ENCODE results near the gene POLR2E. TPM values are rescaled to one million over a fixed set of nuclear protein-coding genes. Genes with fewer than 3 reads are reported as not detected.

The POLR2E gene
- total and polyA plus RNA-seq, 9 of the 15 experiments (the other 6 are each of a cell fraction or from before 2014, with no cell fraction given) = 3.4 to 413 (median 244) TPM

- TF ChIP-seq JUN (IDR thresholded peaks at IDR 0.05; ENCODE audit: borderline replicate concordance, low read depth, low read length) (0 out of 2 replicates have a peak, but pooled peaks have one; percentile 15), JUN (CRISPR knock-in tag; IDR thresholded peaks at IDR 0.05; ENCODE audit: borderline replicate concordance) (no peak), RFX1 (IDR thresholded peaks at IDR 0.05) (no peak), GABPB1 (CRISPR knock-in tag; IDR thresholded peaks at IDR 0.05) (peak; percentile 58; the same call in 1 of the 2 replicates), TCF15 (CRISPR knock-in tag; IDR thresholded peaks at IDR 0.05) (no peak), PTBP1 (IDR thresholded peaks at IDR 0.05; ENCODE audit: low read depth, low read length) (no peak), TRIM24 (IDR thresholded peaks at IDR 0.05) (no peak), ZBTB2 (IDR thresholded peaks at IDR 0.05) (no peak), CBX1 (IDR thresholded peaks at IDR 0.05; ENCODE audit: low read depth) (no peak), ILK (tag; IDR thresholded peaks at IDR 0.05; ENCODE audit: borderline replicate concordance, low read depth) (no peak), MCM2 (IDR thresholded peaks at IDR 0.05; ENCODE audit: low read depth) (no peak), FOXJ2 (tag; IDR thresholded peaks at IDR 0.05) (no peak), TBP (optimal IDR thresholded peaks at IDR 0.05; ENCODE audit: low read depth, low read length) (peak; percentile 14), ZBTB33 (CRISPR knock-in tag; IDR thresholded peaks at IDR 0.05) (no peak), VEZF1 (CRISPR knock-in tag; IDR thresholded peaks at IDR 0.05) (peak; percentile 26; the same call in 1 of the 2 replicates), TCF7L2 (IDR thresholded peaks at IDR 0.05; ENCODE audit: low read depth, low read length) (no peak), ZBTB11 (CRISPR knock-in tag; IDR thresholded peaks at IDR 0.05) (peak in 1 of 3 experiments; percentile 74; a peak in 2 of 6 replicates), SIN3B (IDR thresholded peaks at IDR 0.05; ENCODE audit: low read depth) (no peak), ARHGAP35 (IDR thresholded peaks at IDR 0.05; ENCODE audit: partially characterized antibody) (no peak)
Measured at GRCh38 chr19:1131718-1132551, 36.8 kb upstream of the POLR2E start (continued).

All from K562 (cell line).